GM18873 (cell line): Measurements from ENCODE around the gene RCAN2.
"Not testable (repeated sequence)": the region's sequence is repeated elsewhere in the genome, so short reads cannot be mapped to it uniquely, and the experiment has no call there.

ENCODE experiments used
- ATAC-seq: cut with Tn5 transposase; IDR thresholded peaks from one replicate; pipeline ENCODE4 v1.9.1; 2021; ENCODE audit warnings: mild to moderate bottlenecking, moderate library complexity, moderate number of reproducible peaks; ENCODE audit not compliant: unreplicated experiment, low FRiP score

Gene RCAN2

DNA sequence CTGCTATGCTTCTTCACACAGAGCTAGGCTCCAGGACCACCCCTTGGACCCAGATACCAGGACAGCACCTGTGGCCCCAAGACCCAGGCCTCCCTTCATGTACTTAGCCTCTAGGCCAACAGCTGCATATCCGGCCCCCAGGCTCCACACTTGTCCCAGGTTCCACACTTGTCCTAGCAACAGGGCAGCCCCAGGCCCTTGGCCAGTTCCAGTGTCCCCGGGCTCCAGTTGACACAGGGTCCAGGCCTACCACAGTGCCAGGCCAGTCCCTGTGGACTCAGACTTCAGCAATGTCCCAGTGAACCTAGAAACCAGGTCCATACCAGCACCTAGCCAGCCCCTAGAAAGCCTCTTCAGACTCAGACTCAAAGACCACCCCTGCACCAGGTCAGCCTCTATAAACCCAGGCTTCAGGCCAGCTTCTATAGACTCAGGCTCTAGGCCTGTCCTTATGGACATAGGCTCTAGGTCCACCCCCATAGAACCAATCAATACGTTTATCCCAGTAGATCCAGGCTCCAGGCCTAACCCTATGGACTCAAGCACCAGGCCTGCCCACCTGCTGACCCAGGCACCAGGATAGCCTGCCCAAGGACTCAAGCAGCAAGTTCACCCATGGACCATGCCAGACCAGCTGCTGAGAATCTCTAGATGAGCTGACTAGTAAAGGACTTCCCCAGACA is 46.3 kb downstream of the RCAN2 start:
- ATAC-seq = no peak

DNA sequence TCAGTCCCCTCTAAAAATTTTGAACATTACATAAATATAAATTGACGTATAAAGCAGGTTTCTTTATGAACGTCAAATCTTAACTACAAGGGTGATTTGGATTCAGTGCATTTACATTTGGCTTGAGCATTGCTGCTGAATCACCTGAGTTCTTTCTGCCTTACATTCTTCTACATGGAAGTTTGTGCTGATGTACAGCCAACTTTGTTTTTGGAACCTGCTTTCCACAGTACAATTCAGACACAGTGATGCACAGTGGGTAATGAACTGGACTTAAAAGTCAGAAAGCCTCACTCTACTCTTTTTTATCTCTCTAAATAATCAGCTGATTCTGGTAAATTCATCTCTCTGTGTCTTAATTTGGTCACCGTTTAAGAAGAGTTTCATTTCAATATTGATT is 47.6 kb downstream of the RCAN2 start:
- ATAC-seq = no peak

DNA sequence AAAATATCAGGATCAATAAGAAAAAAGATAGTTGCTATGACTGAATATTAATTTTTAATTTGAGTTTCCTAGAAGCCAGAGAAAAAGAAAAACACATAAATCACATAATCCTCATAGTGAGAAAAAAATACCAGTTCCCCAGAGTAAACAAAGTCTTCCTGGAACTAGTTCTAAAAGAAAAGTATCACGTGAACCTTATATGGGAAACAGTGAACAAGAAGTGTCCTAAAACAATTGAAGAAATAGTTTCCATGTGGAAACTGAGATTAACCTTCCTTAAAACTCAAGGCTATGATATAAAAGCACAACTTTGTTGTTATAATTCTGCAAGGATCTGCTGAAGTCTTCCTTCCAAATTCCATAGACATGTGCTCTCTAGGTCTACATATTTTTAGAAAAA is 50.6 kb downstream of the RCAN2 start:
- no peak for ATAC-seq

DNA sequence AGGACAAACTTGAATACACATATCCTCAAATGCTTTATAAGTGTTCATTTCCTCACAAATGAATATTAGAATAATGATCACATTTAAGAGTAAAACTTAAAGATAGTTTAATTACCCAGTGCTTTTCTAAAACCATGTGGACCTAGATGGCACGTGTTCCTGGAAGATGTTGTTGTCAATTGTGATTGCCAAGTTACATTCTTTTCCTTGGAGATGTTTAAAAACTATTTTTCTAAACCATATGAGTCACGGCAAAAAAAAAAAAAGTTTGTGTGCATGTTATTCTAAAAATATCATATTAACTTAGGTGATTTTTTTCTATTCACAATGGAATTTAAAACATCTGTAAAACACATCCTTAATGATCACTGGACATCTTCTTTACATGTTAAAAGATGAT is 51.1 kb downstream of the RCAN2 start:
- no peak for ATAC-seq

DNA sequence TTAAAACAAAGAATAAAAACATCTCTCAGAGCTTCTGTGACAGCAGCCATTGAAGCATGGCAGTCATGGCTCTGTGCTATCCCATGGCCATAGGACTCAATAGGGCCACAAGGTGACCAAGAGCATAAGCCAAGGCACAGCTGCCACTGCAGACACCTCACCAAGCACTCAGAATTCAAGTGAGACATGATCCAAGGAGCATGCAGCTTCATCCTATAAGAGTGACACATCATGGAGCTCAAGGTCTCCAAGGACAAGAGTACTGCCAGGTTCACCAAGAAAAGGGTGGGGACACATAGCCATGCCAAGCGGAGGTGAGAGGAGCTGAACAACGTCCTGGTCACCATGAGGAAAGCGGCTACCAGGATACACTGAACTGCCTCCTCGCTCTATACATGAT is 53.0 kb downstream of the RCAN2 start:
- no peak for ATAC-seq

DNA sequence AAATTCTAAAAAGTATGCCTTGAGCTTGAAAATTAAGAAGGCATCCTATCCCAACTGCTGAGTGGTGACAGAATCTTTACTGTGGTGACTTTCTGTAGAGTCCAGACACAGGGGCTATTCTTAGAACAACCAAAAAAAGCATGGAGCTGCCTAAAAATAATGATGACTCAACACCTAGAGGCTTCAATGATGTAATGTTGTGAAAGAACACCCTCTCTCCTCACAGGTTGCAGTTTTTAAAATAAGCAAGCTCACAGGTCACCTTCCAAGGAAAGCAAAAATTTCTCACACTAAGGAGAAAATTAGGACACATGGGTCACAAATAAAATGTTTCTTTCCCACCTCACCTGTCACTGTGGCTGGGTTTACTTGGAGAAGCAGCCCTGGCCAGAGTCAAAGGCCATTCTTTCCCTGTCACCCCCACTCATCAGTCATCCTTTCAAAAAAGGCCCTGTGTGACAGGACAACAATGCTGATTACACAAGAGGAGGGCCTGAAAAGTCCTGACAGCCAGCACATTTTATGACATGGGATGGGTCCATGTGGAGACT is 53.5 kb downstream of the RCAN2 start:
- ATAC-seq = no peak

DNA sequence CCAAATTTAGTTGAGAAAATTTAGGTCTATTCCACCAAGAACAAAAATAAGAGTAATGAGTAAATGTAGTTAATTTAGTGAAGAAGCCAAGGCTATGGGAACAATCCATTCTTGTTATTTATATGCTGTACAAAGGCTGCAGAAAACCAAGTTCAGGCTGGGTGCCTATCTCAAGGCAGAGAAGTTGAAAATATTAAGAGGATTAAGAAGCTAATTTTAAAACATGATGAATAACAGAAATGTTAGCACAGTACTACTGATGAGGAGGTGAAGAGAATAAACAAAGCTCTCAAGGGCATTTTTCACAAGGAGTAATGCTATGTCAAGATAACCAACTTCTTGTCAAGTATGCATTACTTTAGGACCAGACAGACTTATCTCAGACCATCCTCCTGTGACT is 68.6 kb downstream of the RCAN2 start:
- ATAC-seq = no peak

DNA sequence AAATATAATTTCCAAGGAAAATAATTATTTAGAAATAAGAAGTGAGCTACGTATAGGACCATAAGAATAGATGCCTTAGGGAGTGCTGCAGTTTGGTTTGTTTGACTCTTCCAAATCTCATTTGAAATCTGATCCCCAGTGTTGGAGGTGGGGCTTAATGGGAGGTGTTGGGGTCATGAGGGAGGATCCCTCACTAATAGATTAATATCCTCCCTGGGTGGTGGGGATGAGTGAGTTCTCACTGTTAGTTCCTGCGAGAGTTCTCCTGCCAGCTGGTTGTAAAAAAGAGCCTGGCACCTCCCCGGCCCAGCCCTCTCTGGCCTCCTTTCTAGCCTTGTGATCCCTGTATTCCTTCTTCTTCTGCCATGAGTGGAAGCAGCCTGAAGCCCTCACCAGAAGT is 69.3 kb downstream of the RCAN2 start:
- ATAC-seq = no peak

DNA sequence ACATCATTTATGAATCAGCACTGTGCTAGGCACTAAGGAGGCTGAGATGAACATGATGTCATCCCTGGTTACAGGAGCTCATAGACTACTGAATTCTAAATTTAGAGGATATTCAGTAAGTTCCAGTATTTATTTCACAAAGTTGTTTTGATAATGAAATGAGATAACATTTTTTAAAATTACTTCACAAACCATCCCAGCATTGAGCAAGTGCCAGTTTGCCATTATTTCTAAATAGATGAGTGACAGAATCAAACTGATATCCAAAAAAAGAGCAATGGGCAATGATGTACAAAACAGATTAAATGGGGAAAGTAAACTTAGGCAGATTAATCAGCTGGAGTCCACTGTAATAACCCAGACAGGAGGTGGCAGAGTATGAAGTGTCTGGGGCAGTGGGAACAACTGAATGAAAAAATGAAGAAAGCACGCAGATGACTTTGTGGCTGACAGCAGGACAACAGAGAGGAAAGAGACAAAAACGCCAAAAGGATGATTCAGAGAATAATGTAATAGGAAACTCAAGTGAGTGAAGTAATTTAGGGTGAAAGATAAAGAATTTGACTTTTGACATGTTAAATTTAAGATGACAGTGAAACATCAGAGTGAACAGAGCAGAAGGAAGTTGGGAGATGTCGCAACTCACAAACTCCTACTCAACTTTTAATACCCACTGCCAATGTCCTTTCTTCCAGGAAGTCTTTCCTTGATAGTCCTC is 70.2 kb downstream of the RCAN2 start:
- no peak for ATAC-seq

DNA sequence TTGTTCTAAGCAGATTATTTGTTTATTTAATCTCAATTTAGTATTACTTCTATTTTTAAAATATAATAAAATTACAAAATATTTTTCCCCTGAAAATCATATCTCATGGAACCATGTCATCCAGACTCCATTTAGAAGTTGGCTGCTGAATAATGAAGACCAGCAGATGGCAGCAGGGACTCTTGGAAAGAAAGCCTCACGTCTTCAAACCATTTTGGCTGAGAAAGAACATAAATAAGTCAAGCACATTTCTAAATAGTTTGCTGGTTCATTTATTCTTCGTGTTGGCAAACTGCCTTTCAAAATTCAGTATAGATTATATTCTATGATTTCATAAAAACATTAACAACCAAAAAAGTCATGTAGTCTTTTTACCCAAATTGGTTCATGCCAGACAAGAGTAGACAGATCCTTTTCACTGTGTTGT is 71.7 kb downstream of the RCAN2 start:
- ATAC-seq = no peak

DNA sequence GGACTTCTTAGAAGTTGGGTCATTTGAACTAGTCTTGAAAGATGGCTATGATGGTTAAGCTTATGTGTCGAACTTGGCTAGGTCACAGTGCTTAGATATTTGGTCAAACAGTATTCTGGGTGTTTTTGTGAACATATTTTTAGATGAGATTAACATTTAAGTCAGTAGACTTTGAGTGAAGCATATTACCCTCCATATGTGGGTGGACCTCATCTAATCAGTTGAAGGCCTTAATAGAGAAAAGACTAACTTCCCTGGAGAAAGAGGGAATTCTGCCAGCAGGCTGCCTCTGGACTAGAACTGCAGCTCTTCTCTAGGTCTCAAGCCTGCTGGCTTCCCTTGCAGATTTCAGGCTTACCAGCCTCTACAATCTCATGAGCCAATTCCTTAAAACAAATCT is 76.9 kb downstream of the RCAN2 start:
- ATAC-seq = no peak

DNA sequence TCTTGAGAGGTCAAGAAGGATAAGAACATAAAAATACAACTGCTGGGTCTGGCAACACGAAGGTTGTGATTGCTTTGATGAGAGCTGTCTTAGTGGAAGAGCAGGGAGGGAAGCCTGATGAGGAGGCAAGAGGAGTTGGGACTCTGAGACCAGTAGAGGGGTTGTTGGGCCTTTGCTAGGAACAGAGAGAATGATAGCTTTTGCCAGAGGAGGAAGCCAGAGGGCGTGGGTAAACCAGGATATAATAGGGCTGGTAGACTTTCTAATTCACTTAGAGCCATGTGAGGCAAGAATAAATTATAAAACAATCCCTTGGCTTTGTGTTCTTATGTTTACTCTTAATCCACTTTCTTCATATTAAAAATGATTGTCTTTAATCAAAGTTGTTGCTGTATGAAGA is 78.6 kb downstream of the RCAN2 start:
- no peak for ATAC-seq

DNA sequence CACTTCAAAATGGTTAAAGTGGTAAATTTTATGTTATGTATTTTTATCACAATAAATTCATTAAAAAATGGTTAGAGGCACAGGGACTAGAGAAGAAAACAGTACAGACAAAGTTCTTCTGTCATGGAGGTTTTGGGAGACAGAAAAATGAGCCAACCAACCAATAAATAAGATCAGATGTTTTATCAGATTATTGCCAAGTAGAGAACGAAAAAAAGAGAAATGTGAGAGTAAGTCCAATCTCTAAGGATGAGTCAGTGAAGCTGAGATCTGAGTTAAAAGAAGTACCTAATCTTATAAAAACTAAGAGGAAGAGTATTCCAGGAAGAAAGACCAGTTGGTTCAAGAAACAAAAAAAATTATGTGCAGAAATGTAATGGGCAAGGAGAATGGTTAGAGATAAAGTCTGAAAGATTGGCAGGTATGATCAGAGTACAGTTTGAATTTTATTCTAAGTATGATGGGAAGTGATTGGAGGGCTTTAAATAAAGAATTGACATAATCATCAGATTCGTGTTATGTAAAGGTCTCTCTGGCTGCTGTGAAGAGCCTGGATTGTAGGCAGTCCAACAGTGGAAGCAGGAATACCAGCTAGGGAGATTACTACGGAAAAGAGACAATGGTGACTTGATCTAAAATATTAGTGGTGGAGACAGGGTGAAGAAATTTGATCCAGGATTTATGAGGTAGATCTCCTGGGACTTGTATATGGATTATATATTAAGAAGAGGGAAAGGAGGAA is 79.6 kb downstream of the RCAN2 start:
- ATAC-seq = no peak

DNA sequence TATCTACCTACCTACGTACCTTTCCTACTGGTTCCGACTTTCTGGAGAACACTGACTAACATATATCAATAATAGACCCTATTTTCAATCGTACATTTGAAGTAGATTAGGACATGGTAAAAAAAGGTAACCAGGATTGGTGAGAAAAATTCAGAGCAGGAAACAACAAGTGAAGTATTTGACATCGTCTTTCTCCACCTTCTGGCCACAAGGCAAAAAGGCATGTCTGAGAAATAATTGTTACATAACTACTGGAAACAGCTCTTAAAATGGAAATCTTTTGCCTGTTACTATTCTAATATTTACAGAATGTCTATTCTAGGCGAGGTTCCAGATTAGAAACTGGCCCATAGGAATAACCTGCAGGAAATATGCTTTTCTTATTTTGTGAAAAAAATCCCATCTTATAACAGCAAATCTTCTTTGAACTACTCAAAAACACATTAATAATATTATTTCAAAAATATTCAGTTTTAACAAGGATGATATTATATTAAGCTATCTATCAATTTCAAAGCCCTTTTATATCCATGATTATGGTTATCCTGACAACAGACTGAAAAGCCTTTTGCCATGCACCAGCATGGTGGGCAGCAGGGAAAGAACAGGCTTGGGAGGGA is 80.8 kb downstream of the RCAN2 start:
- ATAC-seq = no peak

DNA sequence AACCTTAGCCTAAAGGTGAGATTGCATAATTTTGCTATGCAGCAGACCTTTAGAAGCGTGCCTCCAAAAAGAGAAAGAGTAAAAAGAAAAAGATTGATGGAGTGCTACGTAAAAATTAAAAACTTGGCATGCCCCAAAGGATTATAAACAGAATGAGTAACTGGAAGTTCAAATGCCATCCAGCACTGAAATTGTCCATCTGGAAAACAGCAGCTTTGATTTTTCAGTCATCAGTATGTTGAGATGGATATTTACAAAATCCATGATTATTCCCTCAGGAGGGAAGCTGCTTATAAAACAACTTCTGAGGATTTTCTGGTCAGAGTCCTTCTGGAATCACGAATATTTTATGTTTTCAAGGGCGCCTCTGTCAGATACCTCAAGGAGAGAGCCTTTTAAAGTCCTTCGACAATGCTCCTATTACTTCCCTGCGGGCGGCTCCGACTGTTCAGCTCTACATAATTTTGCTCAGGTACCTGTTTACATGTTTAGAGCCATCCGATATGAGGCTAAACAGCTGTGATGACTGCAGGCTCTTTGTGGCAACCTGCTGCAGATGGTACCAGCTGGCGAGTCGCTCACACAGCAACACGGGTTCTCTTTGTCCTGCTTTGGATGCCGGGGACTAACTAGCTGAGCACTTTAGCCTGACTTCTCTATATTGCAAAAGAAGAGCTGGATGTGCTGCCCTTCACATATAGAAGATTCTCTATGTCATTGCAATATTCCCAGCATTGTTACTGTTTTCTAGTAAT is 83.3 kb downstream of the RCAN2 start:
- no peak for ATAC-seq

DNA sequence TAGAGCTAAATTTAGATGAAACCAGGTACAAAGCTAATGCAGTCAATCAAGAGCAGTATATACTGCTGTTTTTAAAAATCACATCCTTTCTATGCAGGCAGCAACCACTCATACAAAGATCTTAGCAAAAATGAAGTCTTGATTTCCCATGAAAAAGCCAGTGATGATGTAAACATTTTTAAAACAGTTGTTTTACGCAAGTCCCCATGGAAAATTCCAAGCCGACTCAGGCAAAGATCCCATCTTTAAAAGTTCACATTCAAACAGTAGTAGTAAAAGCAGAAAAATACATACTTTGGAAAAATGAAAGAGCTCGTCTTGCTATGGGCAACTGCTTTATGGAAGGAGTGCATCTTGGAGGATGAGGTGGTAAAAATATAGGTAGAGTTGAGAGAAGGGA is 84.0 kb downstream of the RCAN2 start:
- no peak for ATAC-seq

DNA sequence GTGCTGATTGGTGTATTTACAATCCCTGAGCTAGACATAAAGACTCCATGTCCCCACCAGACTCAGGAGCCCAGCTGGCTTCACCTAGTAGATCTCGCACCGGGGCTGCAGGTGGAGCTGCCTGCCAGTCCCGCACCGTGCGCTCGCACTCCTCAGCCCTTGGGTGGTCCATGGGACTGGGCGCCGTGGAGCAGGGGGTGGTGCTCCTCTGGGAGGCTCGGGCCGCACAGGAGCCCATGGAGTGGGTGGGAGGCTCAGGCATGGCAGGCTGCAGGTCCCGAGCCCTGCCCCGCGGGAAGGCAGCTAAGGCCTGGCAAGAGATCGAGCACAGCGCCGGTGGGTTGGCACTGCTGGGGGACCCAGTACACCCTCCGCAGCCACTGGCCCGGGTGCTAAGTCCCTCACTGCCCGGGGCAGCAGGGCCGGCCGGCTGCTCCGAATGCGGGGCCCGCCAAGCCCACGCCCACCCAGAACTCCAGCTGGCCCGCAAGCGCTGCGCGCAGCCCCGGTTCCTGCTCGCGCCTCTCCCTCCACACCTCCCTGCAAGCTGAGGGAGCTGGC is 85.5 kb downstream of the RCAN2 start:
- not testable (repeated sequence) for ATAC-seq

DNA sequence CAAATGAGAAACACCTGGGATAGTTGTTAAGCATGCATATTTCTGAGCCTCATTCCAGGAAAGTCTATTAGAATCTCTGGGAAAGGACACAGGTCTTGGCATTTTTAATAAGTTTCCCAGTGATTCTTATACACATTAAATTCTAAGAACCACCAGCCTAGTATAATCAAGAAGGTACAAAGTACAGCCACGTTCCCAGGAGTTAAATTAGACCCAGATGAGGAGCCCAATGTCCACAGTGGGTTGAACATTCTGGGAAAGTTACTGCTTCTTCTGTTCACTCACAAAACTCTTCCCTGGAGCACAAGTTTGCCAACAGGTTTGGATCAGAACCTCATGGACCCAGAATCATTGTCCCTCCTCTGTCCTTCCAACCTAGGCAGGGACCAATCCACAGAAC is 90.4 kb downstream of the RCAN2 start:
- ATAC-seq = no peak

DNA sequence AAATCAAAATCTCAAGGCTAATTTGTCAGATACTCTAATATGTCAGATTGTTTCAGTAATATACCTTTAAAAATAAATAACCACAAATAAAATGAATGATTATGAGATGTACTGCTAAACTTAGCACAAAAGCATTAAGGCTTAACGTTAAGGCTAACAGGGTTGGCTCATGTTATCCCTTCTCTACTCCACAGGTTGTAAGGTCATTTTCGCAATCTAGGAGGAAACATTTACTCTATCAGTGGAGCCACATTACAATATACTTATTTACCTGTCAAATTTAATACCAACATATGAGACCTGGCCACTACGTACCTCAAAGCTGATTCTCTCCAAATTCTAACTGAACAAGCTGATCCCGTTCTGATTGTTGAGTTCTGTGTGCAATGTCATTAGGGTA is 95.7 kb downstream of the RCAN2 start:
- ATAC-seq = no peak

DNA sequence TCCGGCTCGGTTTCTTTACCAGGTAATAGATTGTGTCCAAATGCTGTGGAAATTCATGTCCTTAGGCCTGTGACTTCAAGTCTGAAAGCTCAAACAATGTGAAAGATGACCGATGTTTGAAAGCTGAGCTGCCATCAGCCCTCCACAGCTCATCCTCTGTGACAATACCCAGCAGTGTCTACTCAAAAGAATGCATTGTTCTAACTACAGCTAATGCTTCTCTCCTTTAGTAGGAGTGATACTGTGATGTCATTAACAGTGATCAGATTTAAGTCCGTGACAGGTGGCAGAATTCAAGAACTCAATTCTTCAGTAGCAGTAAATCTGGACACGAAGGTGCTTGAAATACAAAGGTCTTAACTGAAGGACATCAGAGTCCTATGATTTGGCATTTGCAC is 97.3 kb downstream of the RCAN2 start:
- no peak for ATAC-seq
